GM18873 (cell line): ENCODE results near the gene GUCA2B.

Source experiments
- ATAC-seq: cut with Tn5 transposase; IDR thresholded peaks from one replicate; pipeline ENCODE4 v1.9.1; 2021; ENCODE audit warnings: mild to moderate bottlenecking, moderate library complexity, moderate number of reproducible peaks; ENCODE audit not compliant: unreplicated experiment, low FRiP score

Gene GUCA2B

DNA sequence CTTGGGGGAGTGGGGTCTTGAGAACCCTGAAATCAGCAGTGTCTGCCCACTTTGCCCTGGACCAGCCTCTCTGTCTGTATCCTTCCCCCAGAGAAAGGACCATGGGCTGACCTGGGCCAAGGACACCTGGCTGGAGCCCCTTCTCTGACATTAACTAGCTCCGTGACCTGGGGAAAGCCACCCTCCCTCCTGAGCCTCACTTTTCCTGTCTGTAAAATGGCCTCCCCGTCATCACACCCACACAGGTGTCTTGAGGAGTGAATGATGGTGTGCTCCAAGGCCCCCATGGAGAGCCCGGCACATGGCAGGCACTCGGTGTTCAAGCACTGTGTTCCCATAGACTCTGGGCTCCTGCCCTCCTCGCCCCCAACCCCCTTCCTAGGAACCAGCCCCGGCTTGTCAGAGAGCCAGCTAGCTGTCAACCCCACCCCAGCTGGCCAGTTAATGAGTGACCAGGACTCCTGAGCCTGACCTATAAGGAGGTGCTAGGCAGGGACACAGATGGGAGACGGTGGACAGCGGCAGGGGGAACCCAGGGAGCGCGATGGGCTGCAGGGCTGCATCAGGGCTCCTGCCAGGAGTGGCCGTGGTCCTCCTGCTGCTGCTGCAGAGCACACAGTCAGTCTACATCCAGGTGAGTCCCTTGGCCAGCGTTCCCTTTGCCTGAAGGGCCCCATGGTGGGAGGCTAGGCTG lies at the start of gene GUCA2B:
Gene GUCA2B, plus strand, starts transcription at position 504 of the 694 bp plus-strand sequence. Its CDS starts 41 bp downstream, at position 545.
- ATAC-seq, result no peak

DNA sequence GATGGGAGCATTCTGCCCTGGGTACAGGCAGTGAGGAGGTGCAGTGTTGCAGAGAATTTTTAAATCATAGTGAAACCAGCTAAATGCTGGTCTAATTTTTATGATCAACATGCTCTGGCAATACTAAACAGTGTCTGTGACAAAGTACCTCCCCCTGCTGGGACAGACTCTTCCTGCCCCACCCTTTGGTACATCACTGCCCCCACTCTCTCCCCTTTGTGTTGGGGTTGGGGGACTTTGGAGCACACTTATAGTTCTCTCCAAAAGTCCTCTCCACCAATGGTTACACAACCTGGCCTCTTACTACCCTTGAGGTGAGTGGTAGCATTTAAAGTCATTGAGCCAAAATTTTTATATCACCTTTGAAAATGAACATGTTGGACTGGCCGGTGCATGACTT lies 48.2 kb upstream of the GUCA2B start:
- ATAC-seq, result no peak

DNA sequence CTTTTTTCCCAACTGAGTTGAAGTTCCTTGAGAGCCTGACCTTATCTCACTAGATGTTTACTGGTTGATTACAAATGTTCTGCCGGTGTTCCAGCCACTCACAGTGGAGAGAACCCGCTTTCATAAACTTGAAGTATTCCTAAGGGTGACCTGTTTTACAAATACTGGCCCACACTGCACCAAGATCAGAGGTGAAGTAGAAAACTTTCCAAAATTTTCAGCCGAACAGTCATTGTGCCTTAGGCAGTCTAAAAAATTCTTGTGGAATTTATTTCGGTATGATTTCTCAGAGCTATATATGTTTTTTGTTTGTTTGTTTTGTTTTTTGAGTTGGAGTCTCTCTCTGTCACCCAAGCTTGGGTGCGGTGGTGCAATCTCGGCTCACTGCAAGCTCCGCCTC lies 44.9 kb upstream of the GUCA2B start:
- no peak for ATAC-seq

DNA sequence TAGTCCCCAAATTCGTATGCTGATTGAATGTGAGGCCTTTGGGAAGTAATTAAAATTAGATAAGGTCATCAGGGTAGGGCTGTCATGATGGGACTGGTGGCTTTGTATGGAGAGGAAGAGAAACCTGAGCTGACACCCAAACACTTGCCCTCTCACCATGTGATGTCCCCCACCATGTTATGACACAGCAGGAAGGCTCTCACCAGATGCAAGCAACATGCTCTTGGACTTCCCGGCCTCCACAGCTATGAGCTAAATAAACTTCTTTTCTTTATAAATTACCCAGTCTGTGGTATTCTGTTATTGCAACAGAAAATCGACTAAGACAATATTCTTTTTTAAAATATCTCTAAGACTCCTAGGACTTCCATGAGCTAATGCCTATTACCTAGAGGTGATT lies 43.6 kb upstream of the GUCA2B start:
- no peak for ATAC-seq

DNA sequence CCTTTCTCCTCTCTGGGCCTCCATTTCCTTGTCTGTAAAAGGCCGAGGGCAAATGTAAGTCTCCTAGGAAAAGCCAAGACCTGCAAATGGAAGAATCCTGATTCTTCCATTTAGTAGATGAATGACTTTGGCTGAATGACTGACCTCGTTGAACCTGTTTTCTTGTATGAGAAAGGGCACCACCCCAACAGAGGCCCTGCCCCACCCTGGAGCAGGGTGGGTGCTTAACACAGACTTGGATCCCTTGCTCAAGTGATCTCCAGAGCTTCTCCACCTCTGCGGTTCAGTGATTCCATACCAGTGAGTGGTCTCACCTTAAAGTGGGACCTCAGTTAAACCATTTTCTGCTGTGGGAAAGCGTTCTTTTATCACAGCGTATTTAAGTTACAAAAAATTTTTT lies 39.0 kb upstream of the GUCA2B start:
- no peak for ATAC-seq

DNA sequence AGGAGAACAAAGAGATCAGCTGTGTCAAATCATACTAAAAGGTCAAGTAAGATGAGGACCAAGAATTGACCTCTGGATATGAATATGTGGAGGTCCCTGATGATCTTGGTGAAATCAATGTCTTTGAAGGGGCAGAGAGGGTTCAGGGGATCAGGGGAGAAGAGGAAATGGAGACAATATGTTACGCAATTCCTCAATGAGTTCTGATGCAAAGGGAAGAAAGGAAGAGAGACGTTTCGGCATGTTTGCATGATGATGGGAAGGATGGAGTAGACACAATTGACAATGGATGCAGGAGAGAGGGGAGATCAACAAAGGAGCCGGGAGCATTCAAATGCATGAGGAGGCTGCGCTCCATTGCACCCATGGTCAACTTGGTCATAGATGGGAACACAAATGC lies 36.0 kb upstream of the GUCA2B start:
- no peak for ATAC-seq

DNA sequence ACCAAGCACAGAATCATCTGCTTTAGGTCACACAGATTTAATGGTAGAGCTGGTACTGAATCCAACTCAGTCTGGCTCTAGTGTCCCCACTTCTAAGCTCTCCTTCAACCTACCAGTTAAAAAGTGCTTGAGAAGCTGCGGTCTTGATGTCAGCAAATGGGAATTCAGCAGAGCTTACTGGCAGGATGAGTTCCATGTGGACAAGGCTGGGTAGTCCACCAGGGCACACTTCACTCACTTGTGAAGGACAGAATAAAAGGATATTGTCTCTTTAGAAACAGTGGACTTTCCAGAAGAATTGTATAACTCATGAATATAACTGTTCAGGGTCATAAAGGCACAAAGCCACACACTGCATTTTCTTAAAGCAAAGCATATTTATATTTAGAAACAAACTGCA lies 35.1 kb upstream of the GUCA2B start:
- no peak for ATAC-seq

DNA sequence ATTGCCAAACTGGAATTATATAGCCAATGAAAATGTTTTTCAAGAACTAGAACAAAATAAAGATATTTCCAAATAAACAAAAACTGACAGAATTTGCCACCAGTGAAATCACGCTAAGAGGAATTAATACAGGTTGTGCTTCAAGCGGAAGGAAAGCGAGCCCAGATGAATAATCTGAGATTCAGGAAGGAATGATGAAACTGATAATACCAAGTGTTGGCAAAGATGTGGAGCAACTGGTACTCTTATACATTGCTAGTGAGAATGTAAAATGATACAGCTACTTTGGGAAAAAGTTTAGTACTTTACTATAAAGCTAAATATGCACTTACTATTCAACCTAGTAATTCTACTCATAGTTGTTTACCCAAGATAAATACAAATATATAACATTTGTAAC lies 30.8 kb upstream of the GUCA2B start:
- ATAC-seq, result no peak

DNA sequence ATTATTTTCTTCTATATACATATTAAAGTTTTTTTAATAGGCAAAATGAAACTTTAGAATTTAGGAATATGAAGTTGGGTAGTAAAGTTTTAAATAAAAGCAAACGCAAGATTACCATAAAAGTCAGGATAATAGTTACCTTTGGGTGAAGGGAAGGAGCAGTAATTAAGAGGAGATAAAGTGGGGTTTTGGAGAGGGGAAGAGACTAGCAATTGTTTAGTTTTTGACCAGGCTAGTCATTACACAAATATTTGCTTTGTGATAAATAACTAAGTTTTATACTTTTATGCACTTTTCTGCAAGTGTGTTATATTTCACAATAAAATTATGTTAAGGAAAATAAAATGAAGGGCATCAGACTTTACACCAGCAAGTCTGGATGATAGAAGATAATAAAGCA lies 27.7 kb upstream of the GUCA2B start:
- no peak for ATAC-seq

DNA sequence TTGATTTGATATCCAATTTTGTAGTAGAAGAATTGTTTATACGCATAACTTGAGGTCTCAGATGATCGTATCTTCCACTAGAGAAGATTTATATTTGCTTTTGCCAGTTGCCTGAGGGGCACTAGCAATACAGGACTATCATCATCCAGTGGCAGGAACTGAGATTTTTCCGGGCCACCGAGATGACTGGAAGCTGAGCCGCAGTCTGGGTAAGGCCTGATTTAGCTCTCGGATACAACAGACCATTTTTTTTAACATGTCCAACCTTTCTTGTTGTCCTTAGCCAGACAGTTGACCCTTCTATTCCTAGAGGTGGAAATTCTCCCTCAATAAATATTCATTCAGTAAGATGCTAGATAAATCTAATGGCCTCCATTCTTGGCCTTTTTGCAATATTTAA lies 25.4 kb upstream of the GUCA2B start:
- no peak for ATAC-seq

DNA sequence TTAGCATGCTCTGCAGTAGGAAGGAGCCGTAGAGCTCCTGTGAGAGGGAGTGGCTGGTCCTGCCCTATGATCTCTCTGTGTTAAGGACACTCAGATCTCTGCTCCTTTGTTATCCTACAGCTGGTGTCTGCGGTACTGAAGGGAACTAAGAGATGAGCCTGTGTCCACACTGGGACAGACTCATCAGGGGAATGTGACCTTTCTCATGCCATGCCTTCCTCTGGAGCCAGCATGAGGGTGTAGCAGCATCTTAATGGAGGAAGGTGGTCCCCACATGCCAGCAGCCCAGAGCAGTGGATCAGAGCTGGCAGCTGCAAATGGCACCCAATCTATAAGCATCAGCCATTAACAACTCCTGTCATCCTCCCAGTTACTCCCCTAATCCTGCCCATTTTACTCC lies 24.7 kb upstream of the GUCA2B start:
- no peak for ATAC-seq

DNA sequence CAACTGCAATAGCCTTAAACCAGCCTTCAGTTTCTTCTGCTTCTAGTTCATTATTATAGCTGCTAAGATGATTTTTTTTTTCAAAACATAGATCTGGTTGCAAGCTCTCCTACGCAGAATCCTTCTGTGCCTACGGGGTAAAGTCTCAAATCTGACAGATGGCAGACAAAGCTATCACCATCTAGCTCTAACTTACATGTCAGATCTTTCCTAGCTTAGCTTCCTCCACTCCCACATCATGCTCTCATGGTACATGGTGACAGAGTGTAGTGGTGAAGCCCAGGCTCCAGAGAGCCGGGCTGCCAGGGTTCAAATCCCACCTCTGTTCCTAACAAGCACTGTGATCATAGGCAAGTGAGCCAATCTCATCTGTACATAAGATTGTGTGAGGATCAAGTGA lies 24.2 kb upstream of the GUCA2B start:
- no peak for ATAC-seq

DNA sequence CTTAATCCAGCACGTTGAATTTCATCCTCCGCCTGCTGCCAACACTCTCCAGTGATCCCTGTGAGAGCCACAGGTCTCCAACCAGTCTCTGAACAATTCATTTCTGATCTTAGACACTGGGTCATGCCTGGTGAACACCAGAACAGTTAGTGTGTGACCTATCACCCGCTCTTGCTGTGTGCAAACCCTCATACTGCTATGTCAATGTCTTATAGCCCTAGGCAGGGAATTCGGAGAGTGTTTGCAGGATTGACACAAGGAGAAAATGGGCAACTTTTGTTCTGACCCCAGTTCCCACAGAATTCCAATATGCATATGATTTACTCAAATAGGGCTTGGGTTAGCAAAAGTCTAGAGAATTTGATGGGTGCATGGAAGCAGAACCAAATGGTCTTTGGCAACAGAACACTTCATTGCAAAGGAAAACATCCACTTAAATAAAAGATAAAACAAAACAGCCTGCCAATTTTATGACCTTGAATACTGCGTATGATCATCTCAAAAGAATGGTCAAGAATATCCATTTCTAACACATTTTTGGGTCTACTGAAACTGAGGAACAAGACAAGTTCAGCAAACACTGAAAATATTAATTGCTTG lies 23.0 kb upstream of the GUCA2B start:
- no peak for ATAC-seq

DNA sequence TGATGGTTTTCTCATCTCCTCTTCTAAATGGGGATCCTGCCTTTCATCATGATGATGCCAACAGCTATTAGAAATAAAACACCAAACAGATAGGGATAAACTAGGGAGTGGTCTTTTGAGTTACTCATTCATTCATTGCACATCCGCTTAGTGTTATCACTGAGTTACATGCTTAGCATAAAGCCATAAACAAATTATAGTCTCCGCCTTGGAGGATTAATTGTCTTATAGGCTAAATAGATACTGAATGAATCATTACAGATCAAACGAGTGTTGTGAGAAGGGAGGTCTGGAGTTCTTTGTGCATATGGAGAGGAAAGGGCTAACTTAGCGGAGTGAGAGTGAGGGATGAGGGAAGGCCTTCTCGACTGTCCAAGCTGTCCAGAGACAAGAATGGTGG lies 19.8 kb upstream of the GUCA2B start:
- ATAC-seq, result no peak

DNA sequence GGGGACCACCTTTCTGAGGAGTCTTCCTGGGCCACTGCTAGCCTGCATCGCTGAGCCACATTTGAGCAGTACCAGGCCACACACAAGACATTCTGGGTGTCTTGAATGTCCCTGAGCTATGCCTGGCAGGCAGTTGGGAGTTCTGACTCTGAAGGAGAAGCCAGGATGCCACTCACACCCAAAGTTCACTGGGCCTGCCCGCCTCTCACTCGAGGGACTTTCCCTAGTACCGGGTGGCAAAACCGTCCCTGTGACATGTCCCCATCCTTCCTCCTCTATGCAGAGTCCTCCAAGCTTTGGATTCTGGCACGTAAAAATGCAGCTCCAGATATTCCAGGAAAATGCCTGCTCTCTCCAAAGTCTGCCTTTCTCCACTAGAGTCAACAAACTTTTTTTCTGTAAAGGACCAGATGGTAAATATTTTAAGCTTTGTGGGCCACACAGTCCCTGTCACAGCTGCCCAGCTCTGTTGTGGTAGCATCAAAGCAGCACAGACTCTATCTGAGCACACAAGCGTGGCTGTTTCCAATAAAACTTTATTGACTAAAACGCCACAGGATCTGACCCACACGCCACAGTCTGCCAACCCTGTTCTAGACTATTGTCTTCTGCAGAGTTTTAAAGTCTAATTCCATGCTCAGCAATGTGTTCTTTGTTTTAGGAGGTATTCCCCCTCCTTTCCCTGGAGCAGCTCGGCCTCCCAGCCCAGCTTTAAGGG lies 19.2 kb upstream of the GUCA2B start:
- ATAC-seq, result no peak

DNA sequence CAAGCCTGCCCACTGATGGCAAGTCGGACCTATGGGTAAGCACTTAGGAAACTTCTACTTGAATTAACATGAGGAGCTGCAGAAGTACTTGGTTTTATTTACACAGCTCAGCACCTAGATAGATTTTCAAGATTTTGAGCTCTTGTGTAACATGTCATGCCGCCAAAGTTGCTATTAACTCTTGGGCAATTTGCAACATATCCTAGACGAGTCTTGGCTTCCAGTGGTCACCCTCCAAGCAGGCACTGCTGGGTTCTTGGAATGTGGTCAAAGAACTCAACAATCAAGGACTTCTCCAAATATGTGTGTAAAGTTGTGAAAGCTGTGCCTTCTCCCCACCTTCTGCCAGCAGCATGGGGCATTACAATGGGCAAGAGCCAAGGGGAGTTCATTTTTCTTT lies 17.8 kb upstream of the GUCA2B start:
- no peak for ATAC-seq

DNA sequence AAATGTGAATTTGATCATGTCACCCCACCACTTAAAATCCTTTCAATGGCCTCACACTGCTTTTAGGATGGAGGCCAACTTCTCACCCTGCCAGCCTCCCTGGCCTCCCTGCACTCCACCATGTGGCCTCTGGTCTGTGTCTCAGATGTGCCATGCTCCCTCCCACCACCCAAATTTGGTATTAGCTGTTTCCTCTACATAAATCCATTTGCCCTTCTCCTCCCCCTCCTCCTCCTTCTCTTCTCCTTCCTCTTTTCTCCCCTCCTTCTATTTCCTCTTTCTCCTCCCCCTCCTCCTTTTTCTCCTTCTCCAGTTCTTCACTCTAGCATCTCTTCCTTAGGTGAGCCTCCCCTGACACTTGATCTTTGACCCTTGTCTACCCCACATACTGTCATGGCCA lies 16.7 kb upstream of the GUCA2B start:
- ATAC-seq, result no peak

DNA sequence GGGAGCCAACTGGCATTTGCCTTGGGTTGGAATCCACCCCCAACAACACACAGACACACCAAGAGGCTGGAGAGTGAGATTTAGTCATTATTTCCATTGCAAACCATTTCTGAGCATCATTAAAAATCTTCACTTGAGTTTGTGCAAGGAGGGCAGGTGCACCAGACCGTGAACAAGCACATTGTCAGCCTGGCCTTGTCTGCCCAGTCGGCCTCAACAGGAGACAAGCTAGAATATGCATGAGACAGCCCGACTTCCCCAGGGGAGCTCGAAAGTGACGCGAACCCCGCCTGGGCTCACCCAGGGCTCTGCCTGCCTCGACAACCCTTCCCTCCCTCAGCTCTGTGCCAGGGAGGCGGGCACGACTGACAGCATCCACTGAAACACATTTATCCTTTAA lies 15.4 kb upstream of the GUCA2B start:
- ATAC-seq, result no peak

DNA sequence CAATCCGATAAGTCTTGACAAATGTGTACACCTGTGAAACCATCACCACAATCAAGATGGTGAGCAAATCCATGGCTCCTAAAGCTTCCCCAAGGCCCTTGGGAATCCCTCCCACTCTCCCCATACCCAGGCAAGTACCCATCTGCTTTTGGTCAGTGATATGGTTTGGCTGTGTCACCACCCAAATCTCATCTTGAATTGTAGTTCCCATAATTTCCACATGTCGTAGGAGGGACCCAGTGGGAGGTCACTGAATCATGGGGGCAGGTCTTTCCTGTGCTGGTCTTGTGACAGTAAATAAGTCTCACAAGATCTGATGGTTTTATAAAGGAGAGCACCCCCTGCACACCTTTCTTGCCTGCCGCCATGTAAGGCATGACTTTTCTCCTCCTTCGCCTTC lies 14.6 kb upstream of the GUCA2B start:
- ATAC-seq, result no peak

DNA sequence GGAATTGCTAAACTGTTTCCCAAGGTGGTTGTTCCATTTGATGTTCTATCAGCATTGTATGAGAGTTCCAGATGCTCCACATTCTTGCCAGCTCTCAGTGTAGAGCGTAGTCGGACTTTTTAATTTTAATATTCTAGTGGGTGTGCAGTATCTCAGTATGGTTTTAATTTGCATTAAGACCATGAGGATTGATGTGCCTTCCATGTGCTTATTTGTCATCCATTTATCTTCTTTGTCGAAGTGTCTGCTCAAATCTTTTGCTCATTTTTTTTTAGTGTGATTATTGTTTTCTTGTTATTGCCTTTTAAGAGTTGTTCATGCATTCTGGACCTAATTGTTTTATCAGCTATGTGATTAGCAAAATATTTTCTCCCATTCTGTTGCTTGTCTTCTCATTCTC lies 13.8 kb upstream of the GUCA2B start:
- ATAC-seq, result no peak

DNA sequence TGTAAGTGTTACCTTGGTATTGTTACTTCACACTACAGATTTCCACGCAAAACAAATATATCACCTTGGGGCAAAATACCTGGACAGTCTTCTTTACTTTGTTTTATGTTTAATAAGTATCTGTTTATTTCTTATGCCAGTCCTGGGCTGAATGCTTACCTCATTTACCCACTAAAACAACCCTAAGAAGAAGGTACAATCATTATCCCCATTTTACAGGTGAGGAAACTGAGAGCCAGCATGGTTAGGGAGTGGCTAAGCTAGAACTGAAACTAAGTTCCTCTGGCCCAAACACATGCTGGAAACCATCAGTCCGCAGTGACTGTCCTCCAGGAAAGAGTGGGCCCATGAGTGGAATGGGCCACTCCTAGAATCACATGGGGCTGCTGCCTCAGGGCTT lies 13.0 kb upstream of the GUCA2B start:
- no peak for ATAC-seq

DNA sequence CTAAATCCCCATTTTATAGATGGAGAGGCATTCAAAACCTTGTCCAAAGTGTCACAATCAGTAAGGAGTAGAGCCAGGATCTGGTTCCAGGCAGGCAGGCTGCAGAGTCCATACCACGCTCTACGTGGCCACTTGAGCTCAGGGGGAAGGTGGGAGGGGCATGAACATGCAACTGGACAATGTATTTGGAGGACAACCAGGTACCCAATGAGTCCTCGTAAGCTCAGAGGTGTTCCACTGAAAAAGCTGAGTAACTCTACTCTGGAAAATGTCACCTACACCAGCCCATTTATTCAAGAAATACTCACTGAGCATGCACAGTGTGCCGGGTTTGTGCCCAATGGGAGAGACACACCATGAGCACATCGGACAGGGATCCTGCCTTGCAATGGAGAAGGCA lies 11.2 kb upstream of the GUCA2B start:
- no peak for ATAC-seq
